Esophagus muscularis mucosa (tissue), 4 donors: Measurements from ENCODE around the gene ROBO1. TPM values are rescaled to one million over a fixed set of nuclear protein-coding genes. Genes with fewer than 3 reads are reported as not detected.

Experiments used
- DNase-seq: peaks from one replicate; pipeline ENCODE4 v3.0.0-alpha.2; 2017; ENCODE audit errors: extremely low spot score
- H3K27ac ChIP-seq, 4 donors: fragments of 200-600 bp; sonication (generic); replicated peaks in 1 of 4; 1 replicate in 3 of 4; 2 replicates in 1 of 4; pipeline ENCODE4 v1.5.1; 2016 to 2019; ENCODE audit warnings: mild to moderate bottlenecking in 1 of 4
- H3K27me3 ChIP-seq, 4 donors: fragments of 200-600 bp; sonication (generic); one replicate each; pipeline versions ENCODE4 v1.5.1 to v1.6.0; 2016 to 2019
- H3K36me3 ChIP-seq, 4 donors: fragments of 200-600 bp; sonication (generic); one replicate each; pipeline ENCODE4 v1.5.1; 2016 to 2019
- H3K4me1 ChIP-seq, 4 donors: fragments of 200-600 bp; sonication (generic); one replicate each; pipeline ENCODE4 v1.5.1; 2016 to 2019
- H3K4me3 ChIP-seq, 4 donors: fragments of 200-600 bp; sonication (generic); 1 replicate in 2 of 4; 2 replicates in 2 of 4; pipeline ENCODE4 v1.5.1; 2016 to 2019; ENCODE audit warnings: mild to moderate bottlenecking in 4 of 4, moderate library complexity in 1 of 4
- H3K9me3 ChIP-seq, 4 donors: fragments of 200-600 bp; sonication (generic); 1 replicate in 3 of 4; 2 replicates in 1 of 4; pipeline ENCODE4 v1.5.1; 2016 to 2019
- CTCF ChIP-seq, 3 experiments: fragments of 200-600 bp in 2 of 3; fragments of 450-650 bp in 1 of 3; sonication (generic) in 2 of 3; IDR thresholded peaks; one replicate each; pipeline ENCODE4 v1.5.1; 2017 to 2019; ENCODE audit warnings: antibody characterized with exemption in 3 of 3, mild to moderate bottlenecking in 2 of 3, moderate library complexity in 1 of 3
- EP300 ChIP-seq: sonication (generic); formaldehyde crosslinking; IDR thresholded peaks from one replicate; pipeline ENCODE4 v1.6.1; 2017; ENCODE audit warnings: antibody characterized with exemption
- POLR2A ChIP-seq: fragments of 450-650 bp; IDR thresholded peaks from one replicate; pipeline ENCODE4 v1.6.1; 2017; ENCODE audit warnings: antibody characterized with exemption, moderate library complexity, mild to moderate bottlenecking, low read depth
- POLR2AphosphoS5 ChIP-seq, 2 donors: sonication (generic); formaldehyde crosslinking; IDR thresholded peaks; one replicate each; pipeline ENCODE4 v1.6.1; 2017; ENCODE audit warnings: antibody characterized with exemption in 2 of 2
- WGBS: methylation state at CpG from one replicate; pipeline ENCODE4 v1.1.5; 2018; 5-methylcytosine and 5-hydroxymethylcytosine counted together
- intact Hi-C: fragments of 100-400 bp; cut with DNase I; formaldehyde crosslinking; loops from one replicate; pipeline ENCODE4 v1.15.1; 2023
- total RNA-seq, 4 donors: library from RNA; depleted of rRNA; stranded (reverse); fragments of >200 nt; gene quantifications; one replicate each; pipeline versions ENCODE4 v1.1.0 to v1.2.1, GENCODE V29; 2016

The ROBO1 gene
- total RNA-seq, 4 donors from 2014 or later = 9.6 to 14.2 (median 12.6) TPM

- no peaks in the 10 kb centered on the region for H3K9me3 ChIP-seq
- no peaks in the 10 kb centered on the region for H3K27me3 ChIP-seq
- H3K36me3 ChIP-seq = no peaks in the 10 kb centered on the region
- peaks cover 0 to 2% (median 0%) of the 10 kb centered on the region in 4 donors for H3K4me1 ChIP-seq
- no peak overlapping the region for H3K27ac ChIP-seq
- H3K4me3 ChIP-seq = no peak overlapping the region
- TF ChIP-seq CTCF (IDR thresholded peaks at IDR 0.05) (no peak), EP300 (no peak), POLR2A (no peak), POLR2AphosphoS5 (IDR thresholded peaks at IDR 0.05) (no peak)
- intact Hi-C loops = no loop called here
- no peak for DNase-seq
Observed at GRCh38 chr3:78749056-78749455, 1018.7 kb downstream of the ROBO1 start.

GRCh38 chr3:78745847-78746246, 1022.0 kb downstream of the ROBO1 start:
- TF ChIP-seq POLR2A (no peak), POLR2AphosphoS5 (IDR thresholded peaks at IDR 0.05) (no peak), EP300 (no peak), CTCF (IDR thresholded peaks at IDR 0.05) (no peak)
- intact Hi-C loops = no loop called here
- 94% methylated on average over 5 of the region's 5 CpGs for WGBS
- H3K4me3 ChIP-seq = no peak overlapping the region
- no peaks in the 10 kb centered on the region for H3K36me3 ChIP-seq
- no peak for DNase-seq
- H3K9me3 ChIP-seq = no peaks in the 10 kb centered on the region
- H3K27me3 ChIP-seq = no peaks in the 10 kb centered on the region
- no peaks in the 10 kb centered on the region for H3K4me1 ChIP-seq
- H3K27ac ChIP-seq = no peak overlapping the region

GRCh38 chr3:78742491-78742890, 1025.3 kb downstream of the ROBO1 start:
- Histone ChIP-seq H3K4me1 (no peaks in the 10 kb centered on the region), H3K27me3 (no peaks in the 10 kb centered on the region), H3K9me3 (no peaks in the 10 kb centered on the region), H3K27ac (no peak overlapping the region), H3K4me3 (no peak overlapping the region), H3K36me3 (no peaks in the 10 kb centered on the region)
- intact Hi-C loops = no loop called here
- DNase-seq = no peak
- WGBS = 91% methylated on average over 1 of the region's 1 CpG
- TF ChIP-seq POLR2A = no peak

- DNase-seq = no peak
- TF ChIP-seq CTCF (IDR thresholded peaks at IDR 0.05) = no peak
- no peak for TF ChIP-seq POLR2AphosphoS5 (IDR thresholded peaks at IDR 0.05)
- no peak for TF ChIP-seq POLR2A
- TF ChIP-seq EP300 = no peak
- Histone ChIP-seq H3K4me3 (no peak overlapping the region), H3K4me1 (no peaks in the 10 kb centered on the region), H3K27ac (no peak overlapping the region), H3K36me3 (no peaks in the 10 kb centered on the region), H3K27me3 (no peaks in the 10 kb centered on the region), H3K9me3 (no peaks in the 10 kb centered on the region)
- WGBS = 78% methylated on average over 2 of the region's 2 CpGs
- intact Hi-C loops = no loop called here
Observed at GRCh38 chr3:78742041-78742440, 1025.8 kb downstream of the ROBO1 start.

GRCh38 chr3:78741066-78741645, 1026.6 kb downstream of the ROBO1 start:
- Histone ChIP-seq H3K4me3 (no peak overlapping the region), H3K27me3 (no peaks in the 10 kb centered on the region), H3K9me3 (no peaks in the 10 kb centered on the region), H3K36me3 (no peaks in the 10 kb centered on the region), H3K4me1 (no peaks in the 10 kb centered on the region), H3K27ac (no peak overlapping the region)
- DNase-seq = no peak
- TF ChIP-seq CTCF (IDR thresholded peaks at IDR 0.05) (peak in 1 of 3 experiments; percentile 32), POLR2AphosphoS5 (IDR thresholded peaks at IDR 0.05) (no peak), POLR2A (no peak), EP300 (no peak)
- intact Hi-C loops = no loop called here
- 100% methylated on average over 1 of the region's 1 CpG for WGBS
